ENCODE measurements around the gene CELA1. TPM values are rescaled to one million over a fixed set of nuclear protein-coding genes. Genes with fewer than 3 reads are reported as not detected.

Gene CELA1
- total RNA-seq, 1 donor from 2014 or later, result not detected

GRCh38 chr12:51324953-51325352 is 21.5 kb downstream of the CELA1 start:
- Histone ChIP-seq H3K9me3 (no peaks in the 10 kb centered on the region), H3K4me1 (peaks cover 62% of the 10 kb centered on the region), H3K27me3 (ENCODE audit: low read depth) (no peaks in the 10 kb centered on the region), H3K27ac (peak overlapping the region; percentile 26), H3K36me3 (no peaks in the 10 kb centered on the region), H3K4me3 (no peak overlapping the region)
- ATAC-seq (no peak), DNase-seq (no peak)
- TF ChIP-seq CTCF (IDR thresholded peaks at IDR 0.05), result no peak
- intact Hi-C loops (cut with DNase I), result no loop called here

DNA sequence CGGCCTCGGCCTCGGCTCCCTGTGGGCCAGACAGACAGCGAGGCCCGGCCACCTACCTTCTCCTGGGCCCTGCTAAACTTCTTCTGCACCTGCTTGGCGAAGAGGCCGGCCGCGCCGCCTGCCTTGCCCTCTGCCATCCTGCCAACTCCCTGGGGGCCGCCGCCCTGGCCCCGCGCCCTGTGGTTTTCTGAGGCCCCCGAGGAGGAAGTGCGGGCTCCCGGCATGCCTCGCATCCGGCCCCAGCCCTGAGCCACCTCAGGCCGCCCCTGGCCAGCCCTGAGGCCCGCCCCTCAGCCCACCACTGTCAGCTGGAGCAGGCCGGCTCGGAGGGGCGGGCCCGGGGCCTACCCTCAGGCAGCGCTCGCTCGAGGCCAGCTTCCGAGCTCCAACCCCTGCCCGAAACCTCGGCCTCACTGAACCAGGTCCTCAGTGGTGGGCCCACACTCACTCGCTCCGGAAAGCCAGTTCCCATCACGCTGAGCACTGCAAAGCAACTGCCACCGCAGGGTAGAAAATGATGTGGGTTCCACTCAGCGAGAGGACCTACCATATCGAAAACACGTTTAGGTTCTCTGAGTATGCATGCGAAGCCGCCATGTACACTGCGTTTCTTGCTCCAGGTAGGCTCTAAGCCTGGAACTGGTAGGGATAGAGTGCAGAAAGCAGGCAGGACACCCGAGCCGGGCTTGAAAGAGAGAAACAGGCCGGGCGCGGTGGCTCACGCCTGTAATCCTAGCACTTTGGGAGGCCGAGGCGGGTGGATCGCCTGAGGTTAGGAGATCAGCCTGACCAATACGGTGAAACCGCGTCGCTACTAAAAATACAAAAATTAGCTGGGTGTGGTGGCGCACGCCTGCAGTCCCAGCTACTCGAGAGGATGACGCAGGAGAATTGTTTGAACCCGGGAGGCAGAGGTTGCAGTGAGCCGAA is 22.2 kb downstream of the CELA1 start, which contains the start of gene BIN2:
TSS of gene BIN2 (minus strand) at position 209 of the 930 bp plus-strand sequence. CDS start at position 137, 72 bp downstream.
- peaks cover 63% of the 10 kb centered on the region for H3K4me1 ChIP-seq
- peak; percentile 85 for DNase-seq

DNA sequence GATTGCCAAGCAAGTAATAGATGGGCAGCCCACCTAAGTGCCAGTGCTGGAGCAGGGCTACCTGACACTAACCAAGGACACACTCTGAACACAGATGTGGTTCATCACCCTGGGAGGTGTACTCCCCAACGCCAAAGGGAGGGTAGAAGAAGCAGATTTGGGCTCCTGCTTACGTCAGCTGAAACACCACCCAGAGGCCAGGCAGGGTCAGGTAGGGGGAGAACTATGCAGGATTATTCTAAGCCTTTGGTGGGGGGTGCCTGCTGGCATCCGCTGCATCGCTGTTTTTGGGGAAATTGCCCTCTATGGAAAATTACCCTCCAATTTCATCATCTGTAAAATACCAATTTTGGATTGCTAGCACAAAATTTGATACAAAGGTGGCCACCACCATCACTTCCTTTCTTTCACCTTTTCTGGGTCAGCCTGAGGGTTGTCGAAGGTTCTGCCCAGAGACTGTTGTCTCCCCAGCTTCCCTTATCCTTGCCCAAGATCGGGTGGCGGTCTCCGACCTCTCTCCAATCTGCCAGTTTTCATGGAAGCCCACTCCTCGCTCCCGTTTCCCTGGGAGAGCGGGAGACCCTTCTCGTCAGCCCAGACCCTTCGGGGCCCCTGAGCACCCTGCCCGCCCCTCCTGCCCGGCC is 23.0 kb downstream of the CELA1 start:
- H3K4me3 ChIP-seq, result peak overlapping the region; percentile 54
- intact Hi-C loops (cut with DNase I), result no loop called here
- H3K4me1 ChIP-seq, result peaks cover 71% of the 10 kb centered on the region
- peak overlapping the region; percentile 89 for H3K27ac ChIP-seq
- TF ChIP-seq CTCF (IDR thresholded peaks at IDR 0.05), result no peak
- no peaks in the 10 kb centered on the region for H3K9me3 ChIP-seq
- ATAC-seq (peak; percentile 15 to 33), DNase-seq (no peak)
- no peaks in the 10 kb centered on the region for H3K36me3 ChIP-seq
- H3K27me3 ChIP-seq (ENCODE audit: low read depth), result no peaks in the 10 kb centered on the region

More for the DNA sequence above, 22.2 kb downstream of the CELA1 start, which contains the start of gene BIN2:
- Histone ChIP-seq H3K27ac (peak within 1 kb of the TSS; percentile 89), H3K4me3 (peak within 1 kb of the TSS; percentile 54), H3K36me3 (no peaks in the 10 kb centered on the region), H3K9me3 (no peaks in the 10 kb centered on the region), H3K27me3 (ENCODE audit: low read depth) (no peaks in the 10 kb centered on the region)
- ATAC-seq, result peak; percentile 71 to 88
- no peak for TF ChIP-seq CTCF (IDR thresholded peaks at IDR 0.05)
- intact Hi-C loops (cut with DNase I), result no loop called here

- H3K9me3 ChIP-seq, result no peaks in the 10 kb centered on the region
- H3K4me1 ChIP-seq, result peaks cover 68% of the 10 kb centered on the region
- DNase-seq (no peak), ATAC-seq (no peak)
- TF ChIP-seq CTCF (IDR thresholded peaks at IDR 0.05), result no peak
- peak overlapping the region; percentile 54 for H3K4me3 ChIP-seq
- no peaks in the 10 kb centered on the region for H3K27me3 ChIP-seq (ENCODE audit: low read depth)
- H3K36me3 ChIP-seq, result no peaks in the 10 kb centered on the region
- H3K27ac ChIP-seq, result peak overlapping the region; percentile 89
- intact Hi-C loops (cut with DNase I), result no loop called here
Observed at GRCh38 chr12:51322452-51322851, 24.0 kb downstream of the CELA1 start.

- Histone ChIP-seq H3K36me3 (no peaks in the 10 kb centered on the region), H3K9me3 (no peaks in the 10 kb centered on the region), H3K27me3 (ENCODE audit: low read depth) (no peaks in the 10 kb centered on the region), H3K27ac (peak overlapping the region; percentile 89), H3K4me3 (peak overlapping the region; percentile 54), H3K4me1 (peaks cover 62% of the 10 kb centered on the region)
- intact Hi-C loops (cut with DNase I), result no loop called here
- no peak for DNase-seq
- TF ChIP-seq CTCF (IDR thresholded peaks at IDR 0.05), result no peak
- ATAC-seq, result no peak
Observed at GRCh38 chr12:51321882-51322281, 24.6 kb downstream of the CELA1 start.
